Right lobe of liver (tissue), 4 donors: Measurements from ENCODE around the gene SUPT5H.

Experiments used
- POLR2A ChIP-seq: fragments of 450-650 bp; IDR thresholded peaks from one replicate; pipeline ENCODE4 v1.6.1; 2017; ENCODE audit warnings: antibody characterized with exemption, mild to moderate bottlenecking
- TF ChIP-seq, protein P1 (sequence below), 4 donors: fragments of 200-600 bp in 3 of 4; fragments of 450-650 bp in 1 of 4; IDR thresholded peaks; one replicate each; pipeline versions ENCODE4 v1.5.1 to v1.8.0; 2016 to 2022; ENCODE audit warnings: antibody characterized with exemption in 4 of 4, mild to moderate bottlenecking in 2 of 4
- donor health status: DM: no; HTN: no; CAD: no.
- donor health status: DM: no; HTN: no; CAD: no.
- donor health status: DM: no; HTN: yes; CAD: no.

GRCh38 chr19:39445196-39446111, at the start of gene SUPT5H:
- TF ChIP-seq, protein P1, sequence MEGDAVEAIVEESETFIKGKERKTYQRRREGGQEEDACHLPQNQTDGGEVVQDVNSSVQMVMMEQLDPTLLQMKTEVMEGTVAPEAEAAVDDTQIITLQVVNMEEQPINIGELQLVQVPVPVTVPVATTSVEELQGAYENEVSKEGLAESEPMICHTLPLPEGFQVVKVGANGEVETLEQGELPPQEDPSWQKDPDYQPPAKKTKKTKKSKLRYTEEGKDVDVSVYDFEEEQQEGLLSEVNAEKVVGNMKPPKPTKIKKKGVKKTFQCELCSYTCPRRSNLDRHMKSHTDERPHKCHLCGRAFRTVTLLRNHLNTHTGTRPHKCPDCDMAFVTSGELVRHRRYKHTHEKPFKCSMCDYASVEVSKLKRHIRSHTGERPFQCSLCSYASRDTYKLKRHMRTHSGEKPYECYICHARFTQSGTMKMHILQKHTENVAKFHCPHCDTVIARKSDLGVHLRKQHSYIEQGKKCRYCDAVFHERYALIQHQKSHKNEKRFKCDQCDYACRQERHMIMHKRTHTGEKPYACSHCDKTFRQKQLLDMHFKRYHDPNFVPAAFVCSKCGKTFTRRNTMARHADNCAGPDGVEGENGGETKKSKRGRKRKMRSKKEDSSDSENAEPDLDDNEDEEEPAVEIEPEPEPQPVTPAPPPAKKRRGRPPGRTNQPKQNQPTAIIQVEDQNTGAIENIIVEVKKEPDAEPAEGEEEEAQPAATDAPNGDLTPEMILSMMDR (IDR thresholded peaks at IDR 0.05): no peak
- TF ChIP-seq POLR2A: peak; percentile 92
